ENCODE data around the gene ZNF532. TPM values are rescaled to one million over a fixed set of nuclear protein-coding genes. Genes with fewer than 3 reads are reported as not detected.

The ZNF532 gene
- total RNA-seq, 1 experiment from 2014 or later: 21.1 TPM

GRCh38 chr18:58934933-58935577, 70.4 kb downstream of the ZNF532 start:
- POLR2A ChIA-PET (ENCODE audit: unreplicated experiment): no interaction called here
- Histone ChIP-seq H3K4me3 (no peak overlapping the region), H3K27me3 (ENCODE audit: insufficient read depth, low read depth) (no peaks in the 10 kb centered on the region), H3K27ac (no peak overlapping the region), H3K4me1 (replicated peaks; ENCODE audit: insufficient read depth) (no peaks in the 10 kb centered on the region), H3K9me2 (ENCODE audit: insufficient read depth) (no peaks in the 10 kb centered on the region), H3K36me3 (ENCODE audit: low read depth) (peaks cover 4% of the 10 kb centered on the region; the same call in 1 of the 2 replicates), H3K4me2 (no peak overlapping the region), H3K79me2 (ENCODE audit: low read depth) (no peaks in the 10 kb centered on the region), H3F3A (ENCODE audit: insufficient read depth, low read depth) (no peaks in the 10 kb centered on the region), H2AFZ (no peak overlapping the region), H3K9me3 (ENCODE audit: insufficient read depth, low read depth) (no peaks in the 10 kb centered on the region), H4K20me1 (ENCODE audit: insufficient read depth) (no peaks in the 10 kb centered on the region)
- no peak for TF ChIP-seq CTCF (conservative IDR thresholded peaks at IDR 0.05)
- no peak for TF ChIP-seq EZH2 (IDR thresholded peaks at IDR 0.05; ENCODE audit: low read depth)
- CTCF ChIA-PET: no interaction called here
- no peak for DNase-seq
- intact Hi-C loops (cut with micrococcal nuclease; ENCODE audit: unreplicated experiment): no loop called here
- no TSS peak for BruUV-seq (replicated peaks)

DNA sequence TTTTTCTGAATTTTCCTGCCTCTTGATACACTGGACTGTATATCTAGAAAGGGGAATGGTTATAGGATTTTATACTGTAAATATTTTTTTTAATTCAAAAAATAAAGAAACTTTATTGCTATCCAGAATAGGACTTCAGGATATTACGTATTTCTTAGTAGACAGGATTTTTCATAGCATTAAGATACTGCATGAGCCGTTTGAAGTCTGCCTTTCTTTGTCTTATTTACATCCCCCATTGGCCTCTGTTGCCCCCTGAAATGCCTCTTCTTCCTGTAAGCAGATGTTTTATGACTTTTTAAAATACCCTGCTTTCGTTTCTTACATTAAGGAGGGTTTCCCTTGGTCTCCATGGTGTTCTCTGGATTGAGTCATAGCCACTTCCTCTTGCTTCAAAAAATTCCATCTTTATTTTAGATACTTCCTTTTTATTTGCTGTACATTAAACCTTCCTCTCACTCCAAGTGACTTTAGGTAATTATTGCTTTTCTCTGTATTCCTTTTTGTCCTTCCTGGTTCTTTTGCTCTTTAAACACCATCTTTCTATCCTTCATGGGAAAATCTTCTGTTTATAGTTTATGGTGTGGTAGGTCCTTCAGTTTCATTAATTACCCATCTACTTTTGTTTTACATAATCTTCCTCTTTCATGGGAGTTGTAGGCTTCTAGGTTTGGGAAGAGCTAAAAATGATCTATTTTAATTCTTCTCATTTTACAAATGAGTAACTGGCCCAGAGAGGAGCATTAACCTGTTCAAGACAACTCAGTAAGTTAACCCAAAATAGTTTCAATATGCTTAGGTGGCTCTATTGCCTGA, 72.6 kb downstream of the ZNF532 start:
- intact Hi-C loops (cut with micrococcal nuclease; ENCODE audit: unreplicated experiment): no loop called here
- no peak for DNase-seq
- H3K4me2 ChIP-seq: no peak overlapping the region

GRCh38 chr18:58937887-58938267, 73.2 kb downstream of the ZNF532 start:
- Histone ChIP-seq H3K36me3 (ENCODE audit: low read depth) (peaks cover 4% of the 10 kb centered on the region; the same call in 1 of the 2 replicates), H2AFZ (no peak overlapping the region), H3K9me2 (ENCODE audit: insufficient read depth) (no peaks in the 10 kb centered on the region), H3K4me3 (no peak overlapping the region), H3K9me3 (ENCODE audit: insufficient read depth, low read depth) (no peaks in the 10 kb centered on the region), H3F3A (ENCODE audit: insufficient read depth, low read depth) (no peaks in the 10 kb centered on the region), H3K27ac (no peak overlapping the region), H3K4me1 (replicated peaks; ENCODE audit: insufficient read depth) (peaks cover 6% of the 10 kb centered on the region; the same call in 1 of the 2 replicates), H3K4me2 (no peak overlapping the region), H3K27me3 (ENCODE audit: insufficient read depth, low read depth) (no peaks in the 10 kb centered on the region), H4K20me1 (ENCODE audit: insufficient read depth) (no peaks in the 10 kb centered on the region), H3K79me2 (ENCODE audit: low read depth) (no peaks in the 10 kb centered on the region)
- intact Hi-C loops (cut with micrococcal nuclease; ENCODE audit: unreplicated experiment): no loop called here
- no TSS peak for BruUV-seq (replicated peaks)
- TF ChIP-seq CTCF (conservative IDR thresholded peaks at IDR 0.05) (no peak), EZH2 (IDR thresholded peaks at IDR 0.05; ENCODE audit: low read depth) (no peak)
- CTCF ChIA-PET: no interaction called here
- no peak for DNase-seq
- POLR2A ChIA-PET (ENCODE audit: unreplicated experiment): no interaction called here

More for the DNA sequence above, 72.6 kb downstream of the ZNF532 start:
- H3K27me3 ChIP-seq (ENCODE audit: insufficient read depth, low read depth): no peaks in the 10 kb centered on the region
- no peak overlapping the region for H2AFZ ChIP-seq
- peaks cover 4% of the 10 kb centered on the region; the same call in 1 of the 2 replicates for H3K36me3 ChIP-seq (ENCODE audit: low read depth)
- H3K9me2 ChIP-seq (ENCODE audit: insufficient read depth): no peaks in the 10 kb centered on the region
- no peak overlapping the region for H3K27ac ChIP-seq
- no peaks in the 10 kb centered on the region for H3F3A ChIP-seq (ENCODE audit: insufficient read depth, low read depth)
- H3K79me2 ChIP-seq (ENCODE audit: low read depth): no peaks in the 10 kb centered on the region
- ChIA-PET POLR2A (ENCODE audit: unreplicated experiment) (no interaction called here), CTCF (no interaction called here)
- H4K20me1 ChIP-seq (ENCODE audit: insufficient read depth): no peaks in the 10 kb centered on the region
- H3K4me1 ChIP-seq (replicated peaks; ENCODE audit: insufficient read depth): peaks cover under 1% of the 10 kb centered on the region; the same call in 1 of the 2 replicates
- no TSS peak for BruUV-seq (replicated peaks)
- H3K4me3 ChIP-seq: no peak overlapping the region
- TF ChIP-seq CTCF (conservative IDR thresholded peaks at IDR 0.05): no peak
- no peaks in the 10 kb centered on the region for H3K9me3 ChIP-seq (ENCODE audit: insufficient read depth, low read depth)
